Motor neuron (in vitro differentiated cells): ENCODE data around the gene HLA-DQB1. TPM values are rescaled to one million over a fixed set of nuclear protein-coding genes. Genes with fewer than 3 reads are reported as not detected.
A peak's percentile ranks its signal among the peaks of the same experiment; 100 is the strongest.
"Not testable (repeated sequence)": the region's sequence is repeated elsewhere in the genome, so short reads cannot be mapped to it uniquely, and the experiment has no call there.

Experiments used
- ATAC-seq, 8 experiments: fragments of 200-7000 bp; cut with Tn5 transposase; replicated peaks in 6 of 8; 2 replicates each; pipeline ENCODE4 v1.8.0; 2021; ENCODE audit warnings: mild to moderate bottlenecking in 8 of 8, moderate library complexity in 8 of 8
- H3K27ac ChIP-seq, 2 donors: fragments of 250-450 bp; sonication (Bioruptor Pico); 2 replicates each; pipeline ENCODE4 v1.9.0; 2021; ENCODE audit warnings: antibody characterized with exemption in 2 of 2, mild to moderate bottlenecking in 2 of 2, moderate library complexity in 1 of 2
- H3K4me1 ChIP-seq, 2 donors: fragments of 250-450 bp; sonication (Bioruptor Pico); replicated peaks in 1 of 2; 2 replicates each; pipeline ENCODE4 v1.6.1; 2021; ENCODE audit warnings: antibody characterized with exemption in 2 of 2, mild to moderate bottlenecking in 2 of 2, moderate library complexity in 1 of 2
- H3K4me3 ChIP-seq, 5 donors: fragments of 250-450 bp; sonication (Bioruptor Pico); 2 replicates each; pipeline ENCODE4 v1.9.0; 2021; ENCODE audit warnings: antibody characterized with exemption in 5 of 5, mild to moderate bottlenecking in 5 of 5, moderate library complexity in 4 of 5
- WGBS, 10 experiments: fragments of 450-650 bp; shearing (Covaris generic); methylation state at CpG; one replicate each; pipeline ENCODE4 v1.0.0; 2022; 5-methylcytosine and 5-hydroxymethylcytosine counted together
- in situ Hi-C, 9 experiments: fragments of 400-800 bp; cut with MboI; loops; one replicate each; pipeline ENCODE4 v1.15.0; 2021; ENCODE audit warnings: low sequenced_read_pairs in 9 of 9, low pct_unique_long_range_greater_than_20kb in 2 of 9; ENCODE audit not compliant: unreplicated experiment in 9 of 9
- total RNA-seq, 8 experiments: library from RNA; unstranded; fragments of 300-600 nt; gene quantifications; 2 replicates each; pipeline versions ENCODE4 v1.2.3 to v1.2.4, GENCODE V29; 2022

HLA-DQB1 gene
- total RNA-seq = 1 to 10 TPM in 1 of 8 experiments, under 1 TPM in 3, not detected in 4; 0.25 to 1.1 (median 0.54) TPM

GRCh38 chr6:32666420-32667300, at the start of gene HLA-DQB1:
Gene HLA-DQB1 (minus strand): TSS chr6:32666657. CDS start chr6:32666607, 50 bp downstream.
- peak; percentile 41 to 99 (median 82) for ATAC-seq
- WGBS, 10 experiments = 0 to 32% (median 7%) methylated on average over 1 to 16 of the region's 16 CpGs; no CpG with 5 or more reads in 1 of the 10 experiments
- Histone ChIP-seq H3K27ac (no peak within 1 kb of the TSS), H3K4me1 (no peaks in the 10 kb centered on the region), H3K4me3 (peak within 1 kb of the TSS in 2 of 5 donors; percentile 23 to 33)
- in situ Hi-C loops = no loop called here

- in situ Hi-C loops = loop anchor here in 2 of 9 experiments (10.0 to 25.0 kb wide), 2 partner anchors 276 to 288 kb away; partner anchors contain the start of gene HLA-DRA (in 1 of the 2)
- no peak for ATAC-seq
- Histone ChIP-seq H3K4me3 (no peak overlapping the region), H3K27ac (no peak overlapping the region), H3K4me1 (no peaks in the 10 kb centered on the region)
These were observed 46.8 kb upstream of the HLA-DQB1 start for GRCh38 chr6:32713241-32713640.

- Histone ChIP-seq H3K4me1 (no peaks in the 10 kb centered on the region), H3K27ac (no peak overlapping the region)
- in situ Hi-C loops = loop anchor here in 2 of 9 experiments (10.0 to 25.0 kb wide), 2 partner anchors 272 to 285 kb away; partner anchors contain the start of gene HLA-DRA (in 1 of the 2)
These were observed 43.2 kb upstream of the HLA-DQB1 start for GRCh38 chr6:32709625-32710024.

GRCh38 chr6:32705164-32705563, 38.7 kb upstream of the HLA-DQB1 start:
- H3K4me1 ChIP-seq, H3K4me3 ChIP-seq, ATAC-seq, H3K27ac ChIP-seq: not testable (repeated sequence)
- in situ Hi-C loops = loop anchor here in 1 of 9 experiments (25.0 kb wide), 1 partner anchor 268 kb away; the partner anchor contains the start of gene HLA-DRA
- 0 to 75% (median 40%) methylated on average over 1 to 2 of the region's 3 CpGs; no CpG with 5 or more reads in 3 of the 10 experiments for WGBS, 10 experiments

More at GRCh38 chr6:32709625-32710024, 43.2 kb upstream of the HLA-DQB1 start:
- ATAC-seq = no peak
- no peak overlapping the region for H3K4me3 ChIP-seq

GRCh38 chr6:32703347-32703746, 36.9 kb upstream of the HLA-DQB1 start:
- Histone ChIP-seq H3K4me1 (no peaks in the 10 kb centered on the region), H3K4me3 (no peak overlapping the region), H3K27ac (no peak overlapping the region)
- WGBS, 10 experiments = 3 to 65% (median 27%) methylated on average over 2 to 4 of the region's 4 CpGs; no CpG with 5 or more reads in 1 of the 10 experiments
- no peak for ATAC-seq
- in situ Hi-C loops = loop anchor here in 1 of 9 experiments (25.0 kb wide), 1 partner anchor 266 kb away; the partner anchor contains the start of gene HLA-DRA

- WGBS, 10 experiments = 24 to 74% (median 46%) methylated on average over 2 to 6 of the region's 6 CpGs
- in situ Hi-C loops = loop anchor here in 1 of 9 experiments (25.0 kb wide), 1 partner anchor 263 kb away; the partner anchor contains the start of gene HLA-DRA
- peak; percentile 81 to 93 (median 89) for ATAC-seq
These were observed 34.1 kb upstream of the HLA-DQB1 start for GRCh38 chr6:32700391-32701040.

GRCh38 chr6:32697031-32697430, 30.6 kb upstream of the HLA-DQB1 start:
- WGBS, 10 experiments = 38 to 100% (median 83%) methylated on average over 1 of the region's 1 CpG; no CpG with 5 or more reads in 2 of the 10 experiments
- no peak overlapping the region for H3K4me3 ChIP-seq
- no peak overlapping the region for H3K27ac ChIP-seq
- no peaks in the 10 kb centered on the region for H3K4me1 ChIP-seq
- in situ Hi-C loops = loop anchor here in 3 of 9 experiments (10.0 to 25.0 kb wide), 2 partner anchors 260 to 272 kb away; partner anchors contain the start of gene HLA-DRA (in 2 of the 3)
- no peak for ATAC-seq

More at GRCh38 chr6:32700391-32701040, 34.1 kb upstream of the HLA-DQB1 start:
- no peaks in the 10 kb centered on the region for H3K4me1 ChIP-seq
- H3K27ac ChIP-seq = no peak overlapping the region
- no peak overlapping the region for H3K4me3 ChIP-seq

GRCh38 chr6:32692019-32692418, 25.6 kb upstream of the HLA-DQB1 start:
- in situ Hi-C loops = loop anchor here in 3 of 9 experiments (10.0 to 25.0 kb wide), 2 partner anchors 255 to 267 kb away; partner anchors contain the start of gene HLA-DRA (in 2 of the 3)
- H3K4me1 ChIP-seq = no peaks in the 10 kb centered on the region
- WGBS, 10 experiments = 0% methylated on average over 1 of the region's 1 CpG; no CpG with 5 or more reads in 3 of the 10 experiments
- no peak for ATAC-seq
- H3K4me3 ChIP-seq = no peak overlapping the region
- H3K27ac ChIP-seq = no peak overlapping the region

- 13 to 61% (median 47%) methylated on average over 2 to 5 of the region's 5 CpGs for WGBS, 10 experiments
- no peak overlapping the region for H3K27ac ChIP-seq
- in situ Hi-C loops = loop anchor here in 3 of 9 experiments (10.0 to 25.0 kb wide), 2 partner anchors 253 to 265 kb away; partner anchors contain the start of gene HLA-DRA (in 2 of the 3)
- H3K4me1 ChIP-seq = no peaks in the 10 kb centered on the region
- peak in 2 of 8 experiments; percentile 29 to 37 for ATAC-seq
- no peak overlapping the region for H3K4me3 ChIP-seq
These were observed 23.4 kb upstream of the HLA-DQB1 start for GRCh38 chr6:32689531-32690501.

- no peak overlapping the region for H3K27ac ChIP-seq
- 0 to 86% (median 50%) methylated on average over 1 of the region's 1 CpG; no CpG with 5 or more reads in 1 of the 10 experiments for WGBS, 10 experiments
- no peaks in the 10 kb centered on the region for H3K4me1 ChIP-seq
- ATAC-seq = no peak
- H3K4me3 ChIP-seq = no peak overlapping the region
- in situ Hi-C loops = loop anchor here in 2 of 9 experiments (25.0 kb wide), 1 partner anchor 248 kb away; the partner anchor contains the start of gene HLA-DRA (in 2 of the 2)
These were observed 19.1 kb upstream of the HLA-DQB1 start for GRCh38 chr6:32685603-32686002.

GRCh38 chr6:32684246-32684645, 17.8 kb upstream of the HLA-DQB1 start:
- Histone ChIP-seq H3K4me1 (no peaks in the 10 kb centered on the region), H3K27ac (no peak overlapping the region), H3K4me3 (no peak overlapping the region)
- no peak for ATAC-seq
- 22 to 83% (median 32%) methylated on average over 1 to 3 of the region's 3 CpGs; no CpG with 5 or more reads in 2 of the 10 experiments for WGBS, 10 experiments
- in situ Hi-C loops = loop anchor here in 2 of 9 experiments (25.0 kb wide), 1 partner anchor 247 kb away; the partner anchor contains the start of gene HLA-DRA (in 2 of the 2)
